ENCODE data around the gene OGFOD3. TPM values are rescaled to one million over a fixed set of nuclear protein-coding genes. Genes with fewer than 3 reads are reported as not detected.

The OGFOD3 gene
- total and polyA plus RNA-seq, 9 of the 15 experiments (the other 6 are each of a cell fraction or from before 2014, with no cell fraction given), result 0.69 to 44.7 (median 18.9) TPM

DNA sequence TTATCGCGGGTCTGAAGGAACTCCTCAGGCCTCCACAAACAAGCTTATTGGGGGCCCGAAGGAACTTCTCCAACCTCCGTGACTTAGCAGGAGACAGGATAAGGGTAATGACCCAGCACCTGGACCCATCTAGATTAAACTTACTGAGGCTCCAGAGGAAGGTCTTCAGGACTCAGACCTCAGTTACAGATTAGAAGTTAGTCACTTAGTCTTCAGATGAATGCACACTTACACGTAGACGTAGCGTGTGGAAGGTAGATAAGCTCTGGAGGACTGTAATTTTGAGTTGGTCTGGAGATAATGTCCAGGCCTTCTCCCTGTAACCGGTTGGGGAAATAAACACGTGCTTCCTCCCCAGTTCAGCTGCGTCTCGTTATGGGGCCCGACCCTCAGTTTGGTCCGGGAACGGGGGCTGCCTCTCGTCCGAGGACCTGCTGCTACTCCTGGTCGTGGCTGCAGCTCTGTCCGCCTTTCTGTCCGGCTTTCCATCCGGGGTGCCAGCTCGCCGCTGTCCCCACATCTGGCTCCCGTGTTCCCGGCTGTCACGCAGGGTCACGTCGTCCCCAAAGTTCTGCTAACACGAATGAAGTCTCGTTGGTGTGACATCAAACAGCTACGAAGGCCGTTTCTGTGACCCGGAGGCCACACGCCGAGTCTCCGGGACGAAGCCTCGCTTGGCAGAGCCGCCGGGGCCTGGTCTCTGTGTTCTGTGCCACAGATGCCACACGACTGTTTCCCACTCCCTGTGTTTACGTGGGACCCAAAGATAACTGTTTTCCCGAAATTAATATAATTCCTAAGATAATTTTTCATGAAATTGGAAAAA is 73.0 kb downstream of the OGFOD3 start (continued):
- TF ChIP-seq LARP7 (IDR thresholded peaks at IDR 0.05), result no peak
- TF ChIP-seq CREM (IDR thresholded peaks at IDR 0.05; ENCODE audit: low read depth), result peak; percentile 94
- TF ChIP-seq, protein P1, sequence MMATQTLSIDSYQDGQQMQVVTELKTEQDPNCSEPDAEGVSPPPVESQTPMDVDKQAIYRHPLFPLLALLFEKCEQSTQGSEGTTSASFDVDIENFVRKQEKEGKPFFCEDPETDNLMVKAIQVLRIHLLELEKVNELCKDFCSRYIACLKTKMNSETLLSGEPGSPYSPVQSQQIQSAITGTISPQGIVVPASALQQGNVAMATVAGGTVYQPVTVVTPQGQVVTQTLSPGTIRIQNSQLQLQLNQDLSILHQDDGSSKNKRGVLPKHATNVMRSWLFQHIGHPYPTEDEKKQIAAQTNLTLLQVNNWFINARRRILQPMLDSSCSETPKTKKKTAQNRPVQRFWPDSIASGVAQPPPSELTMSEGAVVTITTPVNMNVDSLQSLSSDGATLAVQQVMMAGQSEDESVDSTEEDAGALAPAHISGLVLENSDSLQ (IDR thresholded peaks at IDR 0.05), result 0 out of 2 replicates have a peak, but pooled peaks have one; percentile 28
- TF ChIP-seq, protein P2, sequence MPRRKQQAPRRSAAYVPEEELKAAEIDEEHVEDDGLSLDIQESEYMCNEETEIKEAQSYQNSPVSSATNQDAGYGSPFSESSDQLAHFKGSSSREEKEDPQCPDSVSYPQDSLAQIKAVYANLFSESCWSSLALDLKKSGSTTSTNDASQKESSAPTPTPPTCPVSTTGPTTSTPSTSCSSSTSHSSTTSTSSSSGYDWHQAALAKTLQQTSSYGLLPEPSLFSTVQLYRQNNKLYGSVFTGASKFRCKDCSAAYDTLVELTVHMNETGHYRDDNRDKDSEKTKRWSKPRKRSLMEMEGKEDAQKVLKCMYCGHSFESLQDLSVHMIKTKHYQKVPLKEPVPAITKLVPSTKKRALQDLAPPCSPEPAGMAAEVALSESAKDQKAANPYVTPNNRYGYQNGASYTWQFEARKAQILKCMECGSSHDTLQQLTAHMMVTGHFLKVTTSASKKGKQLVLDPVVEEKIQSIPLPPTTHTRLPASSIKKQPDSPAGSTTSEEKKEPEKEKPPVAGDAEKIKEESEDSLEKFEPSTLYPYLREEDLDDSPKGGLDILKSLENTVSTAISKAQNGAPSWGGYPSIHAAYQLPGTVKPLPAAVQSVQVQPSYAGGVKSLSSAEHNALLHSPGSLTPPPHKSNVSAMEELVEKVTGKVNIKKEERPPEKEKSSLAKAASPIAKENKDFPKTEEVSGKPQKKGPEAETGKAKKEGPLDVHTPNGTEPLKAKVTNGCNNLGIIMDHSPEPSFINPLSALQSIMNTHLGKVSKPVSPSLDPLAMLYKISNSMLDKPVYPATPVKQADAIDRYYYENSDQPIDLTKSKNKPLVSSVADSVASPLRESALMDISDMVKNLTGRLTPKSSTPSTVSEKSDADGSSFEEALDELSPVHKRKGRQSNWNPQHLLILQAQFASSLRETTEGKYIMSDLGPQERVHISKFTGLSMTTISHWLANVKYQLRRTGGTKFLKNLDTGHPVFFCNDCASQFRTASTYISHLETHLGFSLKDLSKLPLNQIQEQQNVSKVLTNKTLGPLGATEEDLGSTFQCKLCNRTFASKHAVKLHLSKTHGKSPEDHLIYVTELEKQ (CRISPR knock-in tag; IDR thresholded peaks at IDR 0.05), result peak; percentile 69; the same call in 1 of the 2 replicates
- TF ChIP-seq, protein P3, sequence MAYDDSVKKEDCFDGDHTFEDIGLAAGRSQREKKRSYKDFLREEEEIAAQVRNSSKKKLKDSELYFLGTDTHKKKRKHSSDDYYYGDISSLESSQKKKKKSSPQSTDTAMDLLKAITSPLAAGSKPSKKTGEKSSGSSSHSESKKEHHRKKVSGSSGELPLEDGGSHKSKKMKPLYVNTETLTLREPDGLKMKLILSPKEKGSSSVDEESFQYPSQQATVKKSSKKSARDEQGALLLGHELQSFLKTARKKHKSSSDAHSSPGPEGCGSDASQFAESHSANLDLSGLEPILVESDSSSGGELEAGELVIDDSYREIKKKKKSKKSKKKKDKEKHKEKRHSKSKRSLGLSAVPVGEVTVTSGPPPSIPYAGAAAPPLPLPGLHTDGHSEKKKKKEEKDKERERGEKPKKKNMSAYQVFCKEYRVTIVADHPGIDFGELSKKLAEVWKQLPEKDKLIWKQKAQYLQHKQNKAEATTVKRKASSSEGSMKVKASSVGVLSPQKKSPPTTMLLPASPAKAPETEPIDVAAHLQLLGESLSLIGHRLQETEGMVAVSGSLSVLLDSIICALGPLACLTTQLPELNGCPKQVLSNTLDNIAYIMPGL (CRISPR knock-in tag; IDR thresholded peaks at IDR 0.05), result no peak
- TF ChIP-seq, protein P4, sequence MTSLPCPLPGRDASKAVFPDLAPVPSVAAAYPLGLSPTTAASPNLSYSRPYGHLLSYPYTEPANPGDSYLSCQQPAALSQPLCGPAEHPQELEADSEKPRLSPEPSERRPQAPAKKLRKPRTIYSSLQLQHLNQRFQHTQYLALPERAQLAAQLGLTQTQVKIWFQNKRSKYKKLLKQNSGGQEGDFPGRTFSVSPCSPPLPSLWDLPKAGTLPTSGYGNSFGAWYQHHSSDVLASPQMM (CRISPR knock-in tag; IDR thresholded peaks at IDR 0.05), result no peak
- TF ChIP-seq EWSR1 (IDR thresholded peaks at IDR 0.05; ENCODE audit: borderline replicate concordance, low read depth, partially characterized antibody), result no peak
- peak; percentile 64; the same call in 1 of the 2 replicates for TF ChIP-seq ZNF311 (CRISPR knock-in tag; IDR thresholded peaks at IDR 0.05)
- TF ChIP-seq SMAD2 (IDR thresholded peaks at IDR 0.05; ENCODE audit: low read depth, low read length), result no peak
- TF ChIP-seq KDM2B (CRISPR knock-in tag; IDR thresholded peaks at IDR 0.05), result 0 out of 2 replicates have a peak, but pooled peaks have one; percentile 4
- TF ChIP-seq, protein P5, sequence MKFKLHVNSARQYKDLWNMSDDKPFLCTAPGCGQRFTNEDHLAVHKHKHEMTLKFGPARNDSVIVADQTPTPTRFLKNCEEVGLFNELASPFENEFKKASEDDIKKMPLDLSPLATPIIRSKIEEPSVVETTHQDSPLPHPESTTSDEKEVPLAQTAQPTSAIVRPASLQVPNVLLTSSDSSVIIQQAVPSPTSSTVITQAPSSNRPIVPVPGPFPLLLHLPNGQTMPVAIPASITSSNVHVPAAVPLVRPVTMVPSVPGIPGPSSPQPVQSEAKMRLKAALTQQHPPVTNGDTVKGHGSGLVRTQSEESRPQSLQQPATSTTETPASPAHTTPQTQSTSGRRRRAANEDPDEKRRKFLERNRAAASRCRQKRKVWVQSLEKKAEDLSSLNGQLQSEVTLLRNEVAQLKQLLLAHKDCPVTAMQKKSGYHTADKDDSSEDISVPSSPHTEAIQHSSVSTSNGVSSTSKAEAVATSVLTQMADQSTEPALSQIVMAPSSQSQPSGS (CRISPR knock-in tag; IDR thresholded peaks at IDR 0.05), result no peak
- TF ChIP-seq RAD51 (IDR thresholded peaks at IDR 0.05; ENCODE audit: borderline replicate concordance, low read depth), result peak; percentile 63
- TF ChIP-seq STAT5A (IDR thresholded peaks at IDR 0.05; ENCODE audit: borderline replicate concordance, low read length), result peak; percentile 94
- peak; percentile 99 for TF ChIP-seq L3MBTL2 (IDR thresholded peaks at IDR 0.05)
- TF ChIP-seq COPS2 (conservative IDR thresholded peaks at IDR 0.05), result no peak
- TF ChIP-seq ZNF644 (tag; IDR thresholded peaks at IDR 0.05; ENCODE audit: low read depth), result peak; percentile 66; the same call in 1 of the 2 replicates
